ENCODE measurements around the gene MAST1.

DNA sequence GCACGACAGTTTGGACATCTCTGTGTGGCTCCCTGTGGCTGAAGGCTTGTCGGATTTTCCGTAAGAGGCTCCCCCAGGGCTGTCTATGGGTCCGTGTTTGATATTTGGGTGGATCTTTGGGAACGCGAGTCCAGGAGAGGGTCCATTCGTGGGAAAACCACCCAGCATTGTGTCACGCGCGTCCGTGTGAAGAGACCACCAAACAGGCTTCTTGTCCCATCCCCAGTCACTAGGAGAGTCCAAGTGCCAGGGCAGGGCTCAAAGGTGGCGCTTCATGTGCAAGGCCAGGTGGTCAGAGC lies 46.3 kb downstream of the MAST1 start:
- TF ChIP-seq, protein P1, sequence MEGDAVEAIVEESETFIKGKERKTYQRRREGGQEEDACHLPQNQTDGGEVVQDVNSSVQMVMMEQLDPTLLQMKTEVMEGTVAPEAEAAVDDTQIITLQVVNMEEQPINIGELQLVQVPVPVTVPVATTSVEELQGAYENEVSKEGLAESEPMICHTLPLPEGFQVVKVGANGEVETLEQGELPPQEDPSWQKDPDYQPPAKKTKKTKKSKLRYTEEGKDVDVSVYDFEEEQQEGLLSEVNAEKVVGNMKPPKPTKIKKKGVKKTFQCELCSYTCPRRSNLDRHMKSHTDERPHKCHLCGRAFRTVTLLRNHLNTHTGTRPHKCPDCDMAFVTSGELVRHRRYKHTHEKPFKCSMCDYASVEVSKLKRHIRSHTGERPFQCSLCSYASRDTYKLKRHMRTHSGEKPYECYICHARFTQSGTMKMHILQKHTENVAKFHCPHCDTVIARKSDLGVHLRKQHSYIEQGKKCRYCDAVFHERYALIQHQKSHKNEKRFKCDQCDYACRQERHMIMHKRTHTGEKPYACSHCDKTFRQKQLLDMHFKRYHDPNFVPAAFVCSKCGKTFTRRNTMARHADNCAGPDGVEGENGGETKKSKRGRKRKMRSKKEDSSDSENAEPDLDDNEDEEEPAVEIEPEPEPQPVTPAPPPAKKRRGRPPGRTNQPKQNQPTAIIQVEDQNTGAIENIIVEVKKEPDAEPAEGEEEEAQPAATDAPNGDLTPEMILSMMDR (IDR thresholded peaks at IDR 0.05; ENCODE audit: borderline replicate concordance, extremely low read depth, low read length, poor library complexity, severe bottlenecking), result no peak
- TF ChIP-seq EZH2 (IDR thresholded peaks at IDR 0.05; ENCODE audit: borderline replicate concordance, low read depth, low read length, severe bottlenecking), result no peak
